ENCODE data around the gene SMC6.

SMC6 gene

DNA sequence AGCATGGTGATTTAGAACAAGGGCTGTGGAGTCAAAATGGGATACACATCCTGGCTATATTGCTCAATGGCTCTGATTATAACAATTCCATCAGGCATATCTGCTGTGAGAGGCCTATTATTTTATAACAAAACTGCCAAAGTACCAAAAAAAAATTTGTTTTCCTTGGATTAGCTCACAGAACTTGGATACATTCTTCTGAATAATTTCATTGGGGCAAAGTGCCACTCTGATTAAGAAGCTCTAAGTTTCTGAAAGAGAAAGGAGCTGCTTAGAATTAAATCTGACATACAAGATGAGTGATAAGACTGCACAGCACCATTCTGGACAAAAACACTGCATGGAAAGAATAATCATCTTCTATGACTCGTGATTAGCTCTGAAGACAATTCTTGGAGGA is 85.7 kb downstream of the SMC6 start:
- TF ChIP-seq, protein P1, sequence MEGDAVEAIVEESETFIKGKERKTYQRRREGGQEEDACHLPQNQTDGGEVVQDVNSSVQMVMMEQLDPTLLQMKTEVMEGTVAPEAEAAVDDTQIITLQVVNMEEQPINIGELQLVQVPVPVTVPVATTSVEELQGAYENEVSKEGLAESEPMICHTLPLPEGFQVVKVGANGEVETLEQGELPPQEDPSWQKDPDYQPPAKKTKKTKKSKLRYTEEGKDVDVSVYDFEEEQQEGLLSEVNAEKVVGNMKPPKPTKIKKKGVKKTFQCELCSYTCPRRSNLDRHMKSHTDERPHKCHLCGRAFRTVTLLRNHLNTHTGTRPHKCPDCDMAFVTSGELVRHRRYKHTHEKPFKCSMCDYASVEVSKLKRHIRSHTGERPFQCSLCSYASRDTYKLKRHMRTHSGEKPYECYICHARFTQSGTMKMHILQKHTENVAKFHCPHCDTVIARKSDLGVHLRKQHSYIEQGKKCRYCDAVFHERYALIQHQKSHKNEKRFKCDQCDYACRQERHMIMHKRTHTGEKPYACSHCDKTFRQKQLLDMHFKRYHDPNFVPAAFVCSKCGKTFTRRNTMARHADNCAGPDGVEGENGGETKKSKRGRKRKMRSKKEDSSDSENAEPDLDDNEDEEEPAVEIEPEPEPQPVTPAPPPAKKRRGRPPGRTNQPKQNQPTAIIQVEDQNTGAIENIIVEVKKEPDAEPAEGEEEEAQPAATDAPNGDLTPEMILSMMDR (IDR thresholded peaks at IDR 0.05; ENCODE audit: extremely low read depth, missing control alignments) = no peak
- DNase-seq (ENCODE audit: low spot score) = no peak

DNA sequence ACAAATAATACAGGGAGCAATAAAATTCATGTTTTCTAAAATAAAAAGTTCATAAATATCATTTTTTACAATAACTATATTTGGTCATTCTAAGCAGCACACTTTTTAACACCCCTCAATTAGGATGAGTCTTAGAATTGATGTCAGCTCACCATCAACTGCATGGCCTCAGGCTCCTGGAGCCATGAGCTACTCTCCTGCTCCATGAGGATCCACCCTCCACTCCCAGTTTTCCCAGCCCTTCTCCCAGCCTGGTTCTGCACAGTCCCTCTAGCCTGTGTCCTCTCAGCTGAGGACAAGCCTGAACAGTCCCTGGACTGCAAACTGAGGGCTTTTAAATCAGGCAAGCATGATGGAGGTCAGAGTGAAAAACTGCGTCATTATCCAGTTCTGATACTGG is 89.1 kb downstream of the SMC6 start:
- no peak for DNase-seq (ENCODE audit: low spot score)
- TF ChIP-seq, protein P1 (IDR thresholded peaks at IDR 0.05; ENCODE audit: extremely low read depth, missing control alignments) = no peak

DNA sequence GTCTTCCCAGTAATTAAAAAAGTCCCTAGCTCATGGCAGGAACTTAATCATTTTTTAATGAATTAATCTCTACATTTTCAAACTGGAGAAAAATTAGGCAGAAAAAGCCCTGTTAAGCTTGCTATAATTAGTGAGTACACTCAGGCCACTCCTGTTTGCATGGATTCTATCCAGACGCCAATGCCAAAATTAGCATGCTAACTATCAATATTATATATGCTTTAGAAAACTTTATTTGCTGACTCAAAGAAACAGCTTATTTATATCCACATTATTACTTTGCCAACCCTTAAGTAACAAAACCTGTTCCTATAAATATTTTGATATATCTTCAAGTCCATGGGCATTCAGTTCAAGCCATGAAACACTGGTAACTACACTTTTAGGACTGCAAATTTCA is 90.9 kb downstream of the SMC6 start:
- TF ChIP-seq, protein P1 (IDR thresholded peaks at IDR 0.05; ENCODE audit: extremely low read depth, missing control alignments) = no peak
- DNase-seq (ENCODE audit: low spot score) = no peak

DNA sequence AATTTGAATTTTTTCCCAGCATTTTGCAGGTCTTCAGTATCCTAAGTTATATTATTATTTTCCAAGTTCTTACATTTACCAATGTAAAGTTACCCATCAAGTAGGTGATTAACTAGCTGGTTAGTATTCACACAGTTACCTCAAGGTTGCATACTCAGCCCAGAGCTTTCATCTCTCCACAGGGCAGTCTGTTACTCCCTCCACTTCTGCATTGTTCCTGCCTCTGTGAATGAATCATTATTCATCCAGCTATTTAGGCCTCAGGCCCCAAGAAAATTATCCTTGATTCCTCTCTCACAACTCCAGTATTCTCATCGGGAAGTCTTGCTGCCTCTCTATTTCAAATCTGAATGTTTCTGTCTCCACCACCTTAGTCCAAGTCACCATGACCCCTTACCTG is 92.2 kb downstream of the SMC6 start:
- TF ChIP-seq, protein P1 (IDR thresholded peaks at IDR 0.05; ENCODE audit: extremely low read depth, missing control alignments) = no peak
- no peak for DNase-seq (ENCODE audit: low spot score)

DNA sequence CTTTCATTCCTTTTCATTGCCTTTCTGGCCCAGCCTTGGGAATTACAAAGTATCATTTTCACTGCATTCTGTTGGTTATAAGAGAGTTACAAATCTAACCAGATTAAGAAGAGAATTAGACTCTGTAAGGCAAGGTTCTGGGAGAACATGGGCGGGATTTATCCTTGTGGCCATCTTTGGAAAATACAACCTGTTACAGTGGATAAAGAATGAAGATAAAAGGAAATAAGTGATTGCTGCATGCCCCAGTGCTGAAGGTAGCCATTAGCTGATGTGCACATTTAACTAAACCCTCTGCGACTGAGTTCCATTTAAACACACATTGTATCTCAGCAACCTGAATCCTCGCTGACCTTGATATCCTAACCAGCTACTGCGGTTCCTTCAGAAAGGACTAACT is 93.4 kb downstream of the SMC6 start:
- DNase-seq (ENCODE audit: low spot score) = no peak
- TF ChIP-seq, protein P1 (IDR thresholded peaks at IDR 0.05; ENCODE audit: extremely low read depth, missing control alignments) = no peak

DNA sequence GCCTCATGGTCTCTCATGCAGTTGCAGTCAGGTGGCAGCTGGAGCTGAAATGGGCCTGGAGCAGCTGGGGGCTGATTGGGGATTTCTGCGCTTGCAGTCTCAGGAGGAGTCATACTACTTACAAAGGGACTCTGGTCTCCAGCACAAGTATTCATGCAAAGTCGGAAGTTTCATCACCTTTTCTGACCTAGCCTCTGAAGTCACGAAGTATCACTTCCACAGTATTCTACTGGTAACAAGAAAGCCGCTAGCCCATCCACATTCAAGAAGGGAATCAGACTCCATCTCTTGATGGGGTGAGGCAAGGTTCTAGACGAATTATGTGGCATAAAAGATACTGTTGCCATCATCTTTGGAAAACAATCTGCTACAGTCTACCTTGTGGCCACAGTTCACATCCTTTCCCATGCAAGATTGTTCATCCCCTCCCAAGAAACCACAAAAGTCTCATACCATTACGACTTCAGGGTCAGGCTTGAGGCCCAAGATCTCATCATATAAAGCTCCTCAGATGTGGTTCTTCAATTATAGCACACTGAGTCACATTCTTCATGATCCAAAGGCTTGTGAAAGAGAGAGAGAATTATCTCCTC is 95.3 kb downstream of the SMC6 start:
- DNase-seq (ENCODE audit: low spot score) = peak; percentile 34
- TF ChIP-seq, protein P1 (IDR thresholded peaks at IDR 0.05; ENCODE audit: extremely low read depth, missing control alignments) = no peak

DNA sequence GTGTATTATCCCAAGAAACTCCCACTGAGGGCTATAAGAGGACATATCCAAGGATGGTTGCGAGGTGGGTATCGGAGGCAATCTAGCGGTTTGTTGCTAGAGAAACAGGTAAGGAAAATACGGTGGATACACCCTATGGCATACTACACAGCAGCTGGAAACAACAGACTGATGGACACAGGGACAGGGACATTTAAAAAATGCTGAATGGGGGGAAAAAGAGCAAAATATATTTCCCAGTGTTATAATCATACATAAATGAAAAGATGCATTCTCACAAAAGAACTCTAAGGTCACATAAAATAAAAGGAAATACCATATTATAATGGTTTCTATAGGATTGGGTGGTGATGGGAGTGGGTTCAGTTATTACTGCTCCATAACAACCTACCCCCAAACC is 95.9 kb downstream of the SMC6 start:
- TF ChIP-seq, protein P1 (IDR thresholded peaks at IDR 0.05; ENCODE audit: extremely low read depth, missing control alignments) = no peak

More for the DNA sequence above, 95.9 kb downstream of the SMC6 start:
- no peak for DNase-seq (ENCODE audit: low spot score)

All from GM20000 (cell line).